NCI-H1694 (cell line): ENCODE measurements around the gene EPC2.
"Not testable (repeated sequence)": the region's sequence is repeated elsewhere in the genome, so short reads cannot be mapped to it uniquely, and the experiment has no call there.

Experiments used
- DNase-seq: peaks from one replicate; lab custom pipeline; 2025; lab: John Stamatoyannopoulos, UW

Gene EPC2

GRCh38 chr2:148674063-148675020 lies 29.8 kb downstream of the EPC2 start:
- no peak for DNase-seq

GRCh38 chr2:148675708-148676107 lies 31.2 kb downstream of the EPC2 start:
- no peak for DNase-seq

GRCh38 chr2:148678302-148679179 lies 34.0 kb downstream of the EPC2 start:
- not testable (repeated sequence) for DNase-seq

- DNase-seq = no peak
Measured at GRCh38 chr2:148680462-148680861, 35.9 kb downstream of the EPC2 start.

- DNase-seq = no peak
Measured at GRCh38 chr2:148681443-148681842, 36.9 kb downstream of the EPC2 start.

GRCh38 chr2:148681862-148682261 lies 37.3 kb downstream of the EPC2 start:
- DNase-seq = not testable (repeated sequence)

GRCh38 chr2:148684507-148684906 lies 40.0 kb downstream of the EPC2 start:
- DNase-seq = no peak

GRCh38 chr2:148687543-148687942 lies 43.0 kb downstream of the EPC2 start:
- DNase-seq = no peak

- not testable (repeated sequence) for DNase-seq
Measured at GRCh38 chr2:148688011-148688410, 43.5 kb downstream of the EPC2 start.

- DNase-seq = no peak
Measured at GRCh38 chr2:148696985-148697384, 52.4 kb downstream of the EPC2 start.

- no peak for DNase-seq
Measured at GRCh38 chr2:148699830-148700229, 55.3 kb downstream of the EPC2 start.

GRCh38 chr2:148701039-148701438 lies 56.5 kb downstream of the EPC2 start:
- no peak for DNase-seq

- DNase-seq = no peak
Measured at GRCh38 chr2:148701877-148702276, 57.3 kb downstream of the EPC2 start.

GRCh38 chr2:148702475-148702874 lies 57.9 kb downstream of the EPC2 start:
- DNase-seq = no peak

- no peak for DNase-seq
Measured at GRCh38 chr2:148704247-148704646, 59.7 kb downstream of the EPC2 start.

GRCh38 chr2:148716378-148716920 lies 71.9 kb downstream of the EPC2 start:
- DNase-seq = no peak

GRCh38 chr2:148718039-148718438 lies 73.5 kb downstream of the EPC2 start:
- DNase-seq = no peak

- DNase-seq = no peak
Measured at GRCh38 chr2:148719195-148719749, 74.7 kb downstream of the EPC2 start.

GRCh38 chr2:148719941-148720436 lies 75.4 kb downstream of the EPC2 start:
- no peak for DNase-seq

- DNase-seq = peak; percentile 48
Measured at GRCh38 chr2:148720501-148721001, 76.0 kb downstream of the EPC2 start.

- DNase-seq = no peak
Measured at GRCh38 chr2:148721520-148721931, 77.0 kb downstream of the EPC2 start.
